Prostate gland (tissue), 2 donors: Measurements from ENCODE around the gene JPH4.

Experiments
- POLR2A ChIP-seq: fragments of 450-650 bp; IDR thresholded peaks from one replicate; pipeline ENCODE4 v1.6.1; 2016; ENCODE audit warnings: antibody characterized with exemption, mild to moderate bottlenecking
- TF ChIP-seq, protein P1 (sequence below), 4 experiments: fragments of 200-600 bp in 2 of 4; fragments of 450-650 bp in 2 of 4; sonication (generic) in 2 of 4; IDR thresholded peaks; 1 replicate in 3 of 4; 2 replicates in 1 of 4; pipeline ENCODE4 v1.5.1; 2016 to 2019; ENCODE audit warnings: antibody characterized with exemption in 4 of 4, mild to moderate bottlenecking in 2 of 4, moderate library complexity in 2 of 4

DNA sequence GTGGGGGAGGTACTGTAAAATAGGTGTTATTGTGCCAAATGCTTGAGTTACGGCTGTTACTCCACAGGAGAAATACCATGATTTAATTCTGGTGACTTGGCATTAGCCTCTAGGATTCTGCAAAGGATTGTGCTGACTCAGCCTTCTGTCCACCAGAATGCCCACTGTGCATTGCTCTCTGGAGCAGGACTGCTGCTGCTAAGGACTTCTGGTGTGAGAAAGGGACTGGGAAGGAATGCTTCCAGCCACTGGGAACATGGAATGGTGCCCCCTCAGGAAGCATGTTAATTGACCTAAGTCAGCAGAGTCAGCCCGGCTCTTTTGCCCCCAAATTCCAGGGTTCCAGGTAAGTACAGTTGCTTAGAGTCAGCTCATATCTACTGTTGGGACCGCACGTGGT, 59.9 kb downstream of the JPH4 start:
- TF ChIP-seq, protein P1, sequence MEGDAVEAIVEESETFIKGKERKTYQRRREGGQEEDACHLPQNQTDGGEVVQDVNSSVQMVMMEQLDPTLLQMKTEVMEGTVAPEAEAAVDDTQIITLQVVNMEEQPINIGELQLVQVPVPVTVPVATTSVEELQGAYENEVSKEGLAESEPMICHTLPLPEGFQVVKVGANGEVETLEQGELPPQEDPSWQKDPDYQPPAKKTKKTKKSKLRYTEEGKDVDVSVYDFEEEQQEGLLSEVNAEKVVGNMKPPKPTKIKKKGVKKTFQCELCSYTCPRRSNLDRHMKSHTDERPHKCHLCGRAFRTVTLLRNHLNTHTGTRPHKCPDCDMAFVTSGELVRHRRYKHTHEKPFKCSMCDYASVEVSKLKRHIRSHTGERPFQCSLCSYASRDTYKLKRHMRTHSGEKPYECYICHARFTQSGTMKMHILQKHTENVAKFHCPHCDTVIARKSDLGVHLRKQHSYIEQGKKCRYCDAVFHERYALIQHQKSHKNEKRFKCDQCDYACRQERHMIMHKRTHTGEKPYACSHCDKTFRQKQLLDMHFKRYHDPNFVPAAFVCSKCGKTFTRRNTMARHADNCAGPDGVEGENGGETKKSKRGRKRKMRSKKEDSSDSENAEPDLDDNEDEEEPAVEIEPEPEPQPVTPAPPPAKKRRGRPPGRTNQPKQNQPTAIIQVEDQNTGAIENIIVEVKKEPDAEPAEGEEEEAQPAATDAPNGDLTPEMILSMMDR (IDR thresholded peaks at IDR 0.05), result no peak
- TF ChIP-seq POLR2A, result no peak
